NCI-H128 (cell line): Measurements from ENCODE around the gene PCSK6.
A peak's percentile ranks its signal among the peaks of the same experiment; 100 is the strongest.

Source experiments
- DNase-seq: peaks from one replicate; lab custom pipeline; 2025; ENCODE audit not compliant: unreplicated experiment; lab: John Stamatoyannopoulos, UW

PCSK6 gene

DNA sequence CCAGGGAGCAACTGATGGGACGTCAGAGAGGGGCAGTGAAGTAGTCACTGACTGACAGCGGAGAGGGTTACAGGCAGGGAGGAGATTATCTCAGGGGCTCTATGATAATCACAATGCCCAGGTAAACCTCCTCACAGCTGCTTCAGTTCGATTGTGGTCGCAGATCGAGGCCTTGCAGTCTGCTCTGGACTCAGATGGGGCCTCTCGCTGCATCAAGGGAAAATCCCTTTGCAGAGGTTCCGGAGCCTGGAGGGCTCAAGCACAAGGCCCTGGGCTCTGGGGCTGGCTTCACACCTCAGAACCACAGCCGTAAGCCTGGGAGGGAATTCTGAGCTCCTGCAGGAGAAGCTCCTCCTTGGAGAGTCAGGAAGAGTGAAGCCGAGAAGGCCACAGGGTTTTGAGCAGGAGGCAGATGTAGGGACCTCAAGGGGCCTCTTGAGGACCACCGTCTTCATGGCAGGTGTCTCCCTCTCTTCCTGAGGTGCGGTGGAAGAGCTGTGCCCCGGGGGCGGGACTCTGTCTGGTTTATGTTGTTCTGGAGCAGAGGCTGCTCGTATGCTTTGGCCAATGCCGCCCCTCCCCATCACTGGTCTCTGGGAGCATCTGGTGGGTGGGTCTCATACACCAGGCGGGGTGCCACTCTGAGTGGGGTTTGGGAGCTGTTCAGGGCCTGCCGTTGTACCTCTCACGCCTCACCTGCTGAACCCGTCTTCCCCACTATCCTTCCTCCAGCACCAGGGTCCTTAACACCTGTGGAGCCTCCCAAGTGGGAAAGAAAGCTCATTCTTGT, 175.0 kb downstream of the PCSK6 start:
- no peak for DNase-seq

- no peak for DNase-seq
Observed at GRCh38 chr15:101313041-101313761, 176.3 kb downstream of the PCSK6 start.

- no peak for DNase-seq
Observed at GRCh38 chr15:101310508-101310907, 179.0 kb downstream of the PCSK6 start.

DNA sequence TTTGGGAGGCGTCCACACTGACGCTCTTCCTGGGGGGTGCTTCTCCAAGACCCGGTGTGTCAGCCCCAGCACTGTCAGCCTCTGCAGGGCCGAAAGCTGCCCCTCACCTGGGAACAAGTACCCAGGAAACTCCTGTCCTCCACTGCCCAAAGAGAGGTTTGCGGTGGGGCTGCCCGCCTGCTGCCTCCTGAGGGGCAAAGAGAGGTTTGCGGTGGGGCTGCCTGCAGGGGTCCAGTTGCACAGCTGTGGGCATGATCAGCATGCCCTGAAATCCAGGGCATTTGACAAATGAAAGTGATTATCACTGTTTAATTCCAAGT, 179.4 kb downstream of the PCSK6 start:
- no peak for DNase-seq

GRCh38 chr15:101309436-101310160, 179.9 kb downstream of the PCSK6 start:
- DNase-seq = no peak

GRCh38 chr15:101308604-101309435, 180.7 kb downstream of the PCSK6 start:
- DNase-seq = no peak

DNA sequence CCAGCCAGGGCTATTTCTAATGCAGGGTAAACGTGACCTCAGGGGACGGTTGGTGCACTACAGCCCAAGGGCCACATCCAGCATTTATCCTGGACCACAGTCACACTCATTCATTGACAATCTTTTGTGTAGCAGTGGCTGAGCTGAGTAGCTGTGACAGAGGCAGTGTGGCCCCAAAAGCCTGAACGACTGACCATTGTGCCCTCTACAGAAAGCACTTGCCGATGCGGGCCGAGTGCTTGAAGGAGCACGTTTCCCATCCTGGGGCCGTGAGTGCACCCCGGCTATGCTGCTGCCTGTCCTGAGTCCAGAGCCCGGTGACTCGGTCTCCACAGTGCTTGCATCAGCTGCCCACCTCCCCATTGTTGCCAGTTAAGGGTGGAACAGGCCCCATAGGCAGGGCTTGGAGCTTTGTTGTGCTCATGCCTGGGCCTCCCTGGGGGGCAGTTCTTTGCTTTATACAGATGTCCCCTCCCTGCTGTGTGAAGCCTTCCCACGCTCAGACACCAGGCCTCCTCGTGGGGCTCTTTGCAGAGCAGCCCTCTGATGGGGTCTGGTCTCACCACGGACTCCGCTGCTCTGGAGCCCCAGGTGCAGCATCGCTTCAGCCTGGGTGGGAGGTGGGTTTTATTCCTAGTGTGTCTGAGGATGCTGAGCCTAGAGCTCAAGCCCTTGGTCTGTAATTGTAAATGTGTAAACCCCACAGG, 181.5 kb downstream of the PCSK6 start:
- DNase-seq = no peak

DNA sequence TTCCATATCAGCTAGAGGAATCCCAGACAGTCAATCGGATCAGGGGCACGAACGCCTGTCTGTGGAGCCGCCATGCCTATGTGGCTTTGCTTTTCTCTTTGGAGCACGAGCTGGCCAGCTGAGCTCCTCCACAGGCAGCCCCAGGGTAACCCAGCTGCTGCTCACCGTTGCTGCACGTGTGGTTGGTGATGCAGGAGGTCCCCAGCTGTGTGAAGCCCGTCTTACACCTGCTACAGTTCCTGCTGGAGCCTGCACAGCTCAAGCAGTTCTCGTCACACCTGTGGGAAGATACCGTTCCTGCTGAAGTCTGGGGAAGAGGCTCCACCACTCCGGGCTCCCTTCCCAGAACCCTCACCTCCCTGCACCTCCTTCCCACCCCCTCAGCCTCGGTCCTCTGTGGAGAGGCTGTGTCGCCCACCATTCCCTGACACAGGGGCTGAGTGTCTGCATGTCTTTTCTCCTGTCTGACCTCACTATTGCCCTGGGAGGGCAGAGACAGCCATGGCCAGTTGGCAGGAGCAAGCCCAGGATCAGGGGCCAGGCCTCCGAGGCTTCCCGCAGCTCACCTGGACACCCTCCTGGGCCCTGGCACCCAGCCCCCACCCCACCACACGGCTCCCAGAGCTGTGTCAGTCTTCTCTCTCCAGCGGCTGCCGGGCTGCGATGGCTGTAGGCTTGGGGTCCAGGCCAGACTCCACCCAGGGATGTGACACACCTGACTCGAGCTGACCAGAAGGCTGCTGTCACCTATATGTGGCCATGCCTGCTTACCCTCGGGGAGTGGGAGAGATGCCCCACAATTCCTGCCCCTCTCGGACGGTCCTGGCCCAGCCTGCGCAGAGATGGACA, 182.2 kb downstream of the PCSK6 start:
- DNase-seq = no peak

- no peak for DNase-seq
Observed at GRCh38 chr15:101306341-101307047, 183.0 kb downstream of the PCSK6 start.

GRCh38 chr15:101305820-101306255, 183.7 kb downstream of the PCSK6 start:
- no peak for DNase-seq

DNA sequence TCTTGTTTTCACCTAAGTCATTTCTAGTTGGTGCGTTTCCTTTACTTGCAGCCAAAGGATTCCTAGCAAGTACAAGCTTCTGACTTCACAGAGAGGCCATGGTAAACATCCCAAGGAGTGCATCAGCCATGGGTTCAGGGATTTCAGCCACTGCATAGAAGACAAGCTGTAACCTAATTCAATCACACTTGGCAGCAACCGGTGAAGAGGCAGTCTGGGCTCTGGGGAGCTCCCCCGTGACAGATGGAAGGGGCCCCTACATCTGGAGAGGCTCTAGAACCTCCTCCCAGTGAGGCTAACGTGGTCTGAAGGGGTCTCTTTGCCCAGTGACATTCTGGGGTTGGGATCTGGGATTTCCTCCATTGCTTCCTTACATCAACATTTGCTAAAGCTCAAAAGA, 186.1 kb downstream of the PCSK6 start:
- no peak for DNase-seq

DNA sequence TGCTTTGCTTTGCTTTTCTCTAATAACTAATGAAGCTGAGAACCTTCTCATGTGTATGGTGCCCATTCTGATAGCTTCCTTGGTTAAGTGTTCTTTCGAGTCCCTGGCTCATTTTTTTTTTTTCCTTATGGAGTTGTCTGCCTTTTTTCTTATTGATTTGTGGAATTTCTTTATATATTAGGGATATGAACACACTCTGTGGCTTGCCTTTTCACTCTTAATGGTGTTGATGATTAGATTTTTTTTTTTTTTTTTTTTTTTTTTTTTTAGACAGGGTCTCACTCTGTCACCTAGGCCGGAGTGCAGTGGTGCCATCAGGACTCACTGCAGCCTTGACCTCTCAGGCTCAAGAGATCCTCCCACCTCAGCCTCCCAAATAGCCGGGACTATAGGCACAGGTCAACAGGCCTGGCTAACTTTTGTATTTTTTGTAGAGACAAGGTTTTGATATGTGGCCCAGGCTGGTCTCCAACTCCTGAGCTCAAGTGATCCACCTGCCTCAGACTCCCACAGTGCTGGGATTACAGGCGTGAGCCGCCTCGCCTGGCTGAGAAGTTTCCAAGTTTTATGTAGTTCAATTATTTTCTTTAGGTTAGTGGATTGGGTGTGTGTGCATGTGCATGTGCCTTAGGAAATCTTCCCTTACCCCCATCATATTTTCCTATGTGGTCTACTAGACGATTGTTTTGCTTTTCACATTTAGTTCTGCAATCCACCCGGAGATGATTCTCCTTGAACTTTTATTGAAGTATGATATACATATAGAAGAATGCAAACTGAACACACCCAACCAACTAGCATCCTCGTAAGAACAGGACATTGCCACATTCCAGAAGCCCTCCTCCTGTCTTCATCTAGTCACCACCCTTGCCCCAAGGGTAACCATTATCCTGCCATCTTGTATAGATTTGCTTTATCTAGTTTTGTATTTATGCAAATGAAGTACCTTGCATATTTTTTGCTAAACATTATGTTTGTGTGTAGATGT, 192.8 kb downstream of the PCSK6 start:
- DNase-seq = no peak

- no peak for DNase-seq
Observed at GRCh38 chr15:101295607-101296161, 193.8 kb downstream of the PCSK6 start.

- DNase-seq = peak; percentile 82
Observed at GRCh38 chr15:101294731-101295606, 194.5 kb downstream of the PCSK6 start, which contains the start of gene SNRPA1. Gene SNRPA1, minus strand, starts transcription at chr15:101295248. Its CDS starts 70 bp downstream, at chr15:101295178.

DNA sequence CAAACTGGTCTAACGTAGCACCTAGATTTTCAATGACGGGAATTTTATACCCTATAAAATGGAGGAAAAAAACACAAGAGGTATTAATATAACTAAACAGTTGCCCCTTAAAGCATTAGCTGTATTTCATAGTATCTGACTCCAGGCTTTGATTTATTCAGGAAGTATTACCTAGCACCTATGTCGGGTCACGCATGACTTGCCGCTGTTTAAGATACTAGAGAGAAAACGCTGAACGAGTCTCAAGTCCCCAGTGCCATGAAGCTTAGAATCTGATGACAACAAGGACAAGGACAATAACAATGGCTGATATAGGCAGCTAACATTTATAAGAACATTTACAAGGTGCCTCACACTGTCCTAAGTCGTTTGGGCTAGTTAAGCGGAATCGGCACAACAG, 196.4 kb downstream of the PCSK6 start:
- no peak for DNase-seq

- DNase-seq = no peak
Observed at GRCh38 chr15:101288905-101289513, 200.5 kb downstream of the PCSK6 start.
